ENCODE data around the gene YPEL3.

Gene YPEL3

GRCh38 chr16:30068333-30068732 lies 27.7 kb downstream of the YPEL3 start:
- no peak for FAIRE-seq

- FAIRE-seq = no peak
Observed at GRCh38 chr16:30067584-30067916, 28.5 kb downstream of the YPEL3 start.

GRCh38 chr16:30066761-30067583 lies 29.0 kb downstream of the YPEL3 start:
- FAIRE-seq = no peak

- FAIRE-seq = no peak
Observed at GRCh38 chr16:30065943-30066760, 29.9 kb downstream of the YPEL3 start.

GRCh38 chr16:30065102-30065942 lies 30.7 kb downstream of the YPEL3 start, which contains the start of gene ALDOA:
ALDOA (plus strand) TSS chr16:30065760; CDS start chr16:30066898, 1,138 bp downstream.
- no peak for FAIRE-seq

GRCh38 chr16:30064729-30065101 lies 31.3 kb downstream of the YPEL3 start:
- no peak for FAIRE-seq

GRCh38 chr16:30063893-30064728 lies 31.9 kb downstream of the YPEL3 start:
- no peak for FAIRE-seq

GRCh38 chr16:30063278-30063892 lies 32.6 kb downstream of the YPEL3 start:
- FAIRE-seq = no peak

GRCh38 chr16:30060836-30061554 lies 35.0 kb downstream of the YPEL3 start:
- FAIRE-seq = no peak

GRCh38 chr16:30060346-30060745 lies 35.7 kb downstream of the YPEL3 start:
- FAIRE-seq = no peak

- peak; percentile 27 for FAIRE-seq
Observed at GRCh38 chr16:30054959-30055553, 41.0 kb downstream of the YPEL3 start.

GRCh38 chr16:30054451-30054850 lies 41.6 kb downstream of the YPEL3 start:
- FAIRE-seq = no peak

- no peak for FAIRE-seq
Observed at GRCh38 chr16:30053376-30054015, 42.5 kb downstream of the YPEL3 start.

- no peak for FAIRE-seq
Observed at GRCh38 chr16:30052671-30053372, 43.2 kb downstream of the YPEL3 start.

- FAIRE-seq = no peak
Observed at GRCh38 chr16:30051518-30051917, 44.5 kb downstream of the YPEL3 start.

GRCh38 chr16:30049871-30050270 lies 46.1 kb downstream of the YPEL3 start:
- no peak for FAIRE-seq

- FAIRE-seq = no peak
Observed at GRCh38 chr16:30046588-30046987, 49.4 kb downstream of the YPEL3 start.

GRCh38 chr16:30046178-30046577 lies 49.8 kb downstream of the YPEL3 start:
- FAIRE-seq = no peak

All from islet of Langerhans (tissue), 1 donor.